HTR-8/SVneo (cell line): ENCODE data around the gene UGT1A6.
"Not testable (repeated sequence)": the region's sequence is repeated elsewhere in the genome, so short reads cannot be mapped to it uniquely, and the experiment has no call there.

Source experiments
- DNase-seq: peaks from one replicate; pipeline ENCODE4 v3.0.0; 2011; ENCODE audit warnings: low spot score, mixed read lengths; ENCODE audit not compliant: insufficient read length
- FAIRE-seq: peaks from 2 replicates; lab custom pipeline; 2011; peaks lifted over from hg19 to GRCh38; lab: Jason Lieb, UNC

The UGT1A6 gene

DNA sequence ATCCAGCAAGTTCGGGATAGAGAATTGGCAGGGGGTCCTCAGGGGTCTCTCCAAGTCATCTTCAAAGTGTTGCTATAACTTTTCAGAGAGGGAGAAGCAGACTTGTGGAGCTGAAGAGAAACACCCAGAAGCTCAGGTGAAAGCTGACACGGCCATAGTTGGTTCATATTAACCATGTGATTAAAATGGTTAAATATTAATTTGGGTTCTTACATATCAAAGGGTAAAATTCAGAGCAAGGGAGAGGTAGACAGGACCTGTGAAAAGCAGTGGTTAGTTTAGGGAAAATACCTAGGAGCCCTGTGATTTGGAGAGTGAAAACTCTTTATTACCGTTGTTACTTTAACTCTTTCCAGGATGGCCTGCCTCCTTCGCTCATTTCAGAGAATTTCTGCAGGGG, at the start of gene UGT1A6:
Gene UGT1A6, plus strand, starts transcription at position 243 of the 400 bp plus-strand sequence. Its CDS starts 115 bp downstream, at position 358.
- FAIRE-seq (no peak), DNase-seq (no peak)

DNA sequence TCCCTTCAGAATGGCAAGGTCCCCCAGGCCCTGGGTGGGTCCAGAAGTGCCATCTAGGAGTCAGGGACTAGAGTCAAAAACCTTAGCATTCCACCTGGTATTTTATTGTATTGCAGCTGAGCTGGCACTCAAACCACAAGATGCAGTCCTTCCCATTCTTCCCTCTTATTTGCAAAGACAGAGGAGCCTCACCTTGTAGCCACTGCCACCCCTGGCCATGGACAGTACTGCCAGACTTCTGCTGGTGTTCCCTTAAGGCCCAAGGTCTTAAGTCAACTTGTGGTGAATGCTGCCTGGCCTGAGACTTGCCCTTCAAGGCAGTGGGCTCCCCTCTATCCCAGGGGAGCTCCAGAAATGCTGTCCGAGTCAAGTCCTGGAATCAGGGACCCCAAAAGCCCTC, 49.6 kb upstream of the UGT1A6 start:
- DNase-seq (no peak), FAIRE-seq (no peak)

DNA sequence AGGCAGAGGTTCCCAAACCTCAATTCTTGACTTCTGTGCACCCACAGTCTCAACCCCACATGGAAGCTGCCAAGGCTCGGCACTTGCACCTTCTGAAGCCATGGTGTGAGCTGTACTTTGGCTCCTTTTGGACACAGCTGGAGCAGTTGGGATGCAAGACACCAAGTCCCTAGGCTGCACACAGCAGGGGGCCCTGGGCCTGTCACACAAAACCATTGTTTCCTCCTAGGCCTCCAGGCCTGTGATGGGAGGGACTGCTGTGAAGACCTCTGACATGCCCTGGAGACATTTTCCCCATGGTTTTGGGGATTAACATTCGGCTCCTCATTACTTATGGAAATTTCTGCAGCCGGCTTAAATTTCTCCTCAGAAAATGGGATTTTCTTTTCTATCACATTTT, 46.7 kb upstream of the UGT1A6 start:
- not testable (repeated sequence) for DNase-seq, FAIRE-seq

DNA sequence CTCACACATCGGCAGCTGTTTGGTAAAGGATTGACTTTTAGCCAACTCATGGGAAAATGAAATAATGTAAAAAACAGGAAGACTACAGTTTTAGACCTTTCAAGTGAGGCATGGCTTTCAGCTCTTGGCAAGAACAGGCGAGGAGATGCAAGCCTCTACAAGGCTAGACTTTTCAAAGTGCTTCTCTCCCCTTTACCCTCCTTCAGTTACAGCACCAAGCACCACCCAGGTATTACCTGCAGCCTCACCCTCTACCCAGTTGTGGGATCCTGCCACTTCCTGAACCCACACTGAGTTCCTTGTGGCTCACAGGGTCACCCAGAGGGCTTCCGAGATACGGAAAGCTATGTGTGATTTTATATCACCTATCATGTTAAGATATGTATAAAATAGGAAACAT, 41.7 kb upstream of the UGT1A6 start:
- DNase-seq = no peak
- FAIRE-seq = no peak

DNA sequence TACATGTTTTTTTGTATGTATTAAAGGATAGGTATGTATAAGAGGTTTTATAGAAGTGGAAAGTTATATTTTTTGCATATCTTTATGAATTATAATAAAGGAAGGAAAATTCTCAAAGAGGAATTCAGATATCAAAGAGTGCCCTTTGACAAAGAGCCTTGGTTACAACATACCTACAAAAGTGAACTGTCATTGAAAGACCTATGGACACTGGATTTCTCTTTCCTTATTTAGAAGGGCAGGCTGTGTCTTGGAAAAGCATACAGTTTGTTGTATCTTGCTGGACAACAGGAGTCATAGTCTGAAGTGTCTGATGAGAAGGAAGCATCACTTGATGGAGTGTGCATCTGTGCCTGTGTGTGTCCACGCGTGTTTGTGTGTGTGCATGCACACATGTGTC, 41.3 kb upstream of the UGT1A6 start:
- no peak for DNase-seq
- FAIRE-seq = no peak

DNA sequence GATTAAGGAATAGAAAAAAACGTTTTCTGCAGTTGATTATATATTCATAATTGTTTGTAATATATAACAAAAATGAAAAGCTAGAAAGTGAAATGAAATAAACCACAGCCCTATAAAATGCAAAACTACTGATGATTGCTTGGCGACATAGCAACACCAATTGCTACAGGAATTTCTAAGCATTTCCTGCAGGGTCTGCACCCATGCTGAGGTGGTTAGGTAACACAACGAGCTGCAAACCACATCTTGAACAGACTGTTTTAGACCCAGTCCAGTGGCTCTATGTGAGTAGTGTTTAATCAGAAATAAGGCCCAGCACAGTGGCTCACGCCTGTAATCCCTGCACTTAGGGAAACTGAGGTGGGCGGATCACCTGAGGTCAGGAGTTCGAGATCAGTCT, 38.2 kb upstream of the UGT1A6 start:
- DNase-seq (no peak), FAIRE-seq (no peak)

DNA sequence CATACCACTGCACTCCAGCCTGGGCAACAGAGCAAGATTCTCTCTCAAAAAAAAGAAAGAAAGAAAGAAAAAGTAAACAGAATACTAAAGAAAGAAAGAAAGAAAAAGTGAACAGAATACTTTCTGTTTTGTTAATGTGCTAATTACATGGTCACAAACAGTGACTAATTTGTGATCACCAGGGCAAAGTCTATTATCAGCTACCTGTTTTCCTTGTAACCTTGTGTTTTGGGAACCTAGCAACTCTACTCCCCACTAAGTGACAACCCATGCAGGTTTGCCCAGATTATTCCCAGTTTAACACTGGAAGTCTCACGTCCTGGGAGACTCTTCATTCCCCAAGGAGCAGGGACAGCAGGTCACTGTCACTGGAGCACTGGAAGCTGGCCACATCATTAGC, 37.6 kb upstream of the UGT1A6 start:
- FAIRE-seq = no peak

DNA sequence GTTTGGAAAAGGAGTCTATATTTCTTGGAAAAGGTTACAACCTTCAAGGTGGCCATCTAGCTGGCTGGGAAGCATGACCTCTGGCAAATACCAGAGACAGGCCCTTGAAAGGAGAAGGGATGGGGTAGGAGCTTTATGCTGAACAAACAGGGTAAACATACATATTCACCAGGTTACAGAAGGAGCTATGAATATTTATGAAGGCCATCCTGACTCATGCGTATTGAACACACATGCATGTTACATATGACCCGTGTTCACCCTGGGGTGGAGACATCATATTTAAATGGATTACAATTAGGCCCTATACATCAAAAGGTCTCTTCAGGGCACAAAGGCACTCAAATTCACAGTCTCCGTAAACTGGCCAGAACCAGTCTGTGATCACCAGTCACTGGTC, 36.7 kb upstream of the UGT1A6 start:
- FAIRE-seq = peak; percentile 55

More for the DNA sequence above, 37.6 kb upstream of the UGT1A6 start:
- DNase-seq = no peak

DNA sequence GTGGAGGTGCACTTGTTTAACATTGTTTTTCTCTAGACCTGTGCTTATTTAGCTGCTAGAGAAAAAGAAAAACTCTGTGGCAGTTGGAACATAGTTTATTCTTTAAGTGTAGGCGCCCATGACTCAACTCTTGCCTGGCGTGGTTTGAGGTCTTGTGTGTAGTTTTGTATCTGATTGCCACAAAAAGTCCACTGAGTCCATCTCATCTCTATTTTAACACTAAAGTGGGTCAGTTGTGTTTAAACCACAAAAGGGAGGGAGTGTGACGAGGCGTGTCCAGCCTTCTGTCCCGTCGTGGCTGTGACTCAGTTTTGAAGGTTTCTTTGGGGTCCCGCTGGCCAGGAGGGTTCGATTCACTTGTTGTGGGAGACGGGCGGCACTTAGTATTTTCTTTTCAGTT, 36.2 kb upstream of the UGT1A6 start:
- no peak for DNase-seq
- peak; percentile 28 for FAIRE-seq

More for the DNA sequence above, 36.7 kb upstream of the UGT1A6 start:
- not testable (repeated sequence) for DNase-seq

DNA sequence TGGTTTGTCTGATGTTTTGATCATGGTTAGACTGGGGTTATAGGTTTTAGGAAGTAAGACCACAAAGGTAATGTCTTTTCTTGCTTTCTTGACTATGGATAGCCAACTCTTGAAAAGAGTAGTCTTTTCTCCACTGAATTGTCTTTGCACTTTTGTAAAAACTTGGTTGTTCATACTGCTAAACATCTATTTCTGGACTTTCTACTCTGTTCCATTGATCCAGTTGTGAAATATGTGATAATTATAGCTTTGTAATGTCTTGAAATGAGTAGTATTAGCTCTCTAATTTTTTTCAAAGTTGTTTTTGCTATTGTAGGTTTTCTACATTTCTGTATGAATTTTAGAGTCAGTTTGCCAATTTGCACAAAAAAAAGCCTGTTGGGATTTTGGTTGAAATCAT, 34.1 kb upstream of the UGT1A6 start:
- no peak for FAIRE-seq
- no peak for DNase-seq

DNA sequence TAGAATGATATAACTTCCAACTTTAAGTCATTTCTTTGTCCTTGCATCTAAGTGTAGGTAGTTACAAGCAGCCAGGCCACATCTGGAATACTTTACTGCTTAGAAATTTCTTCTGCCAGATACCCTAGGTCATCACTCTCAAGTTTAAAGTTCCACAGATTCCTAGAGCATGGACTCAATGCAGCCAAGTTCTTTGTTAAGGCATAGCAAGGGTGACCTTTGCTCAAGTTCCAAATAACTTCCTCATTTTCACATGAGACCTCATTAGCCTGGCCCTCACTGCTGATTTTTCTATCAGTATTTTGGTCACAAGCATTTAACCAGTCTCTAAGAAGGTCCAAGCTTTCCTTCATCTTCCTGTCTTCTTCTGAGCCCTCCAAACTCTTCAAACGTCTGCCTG, 28.8 kb upstream of the UGT1A6 start:
- FAIRE-seq = no peak
- no peak for DNase-seq

DNA sequence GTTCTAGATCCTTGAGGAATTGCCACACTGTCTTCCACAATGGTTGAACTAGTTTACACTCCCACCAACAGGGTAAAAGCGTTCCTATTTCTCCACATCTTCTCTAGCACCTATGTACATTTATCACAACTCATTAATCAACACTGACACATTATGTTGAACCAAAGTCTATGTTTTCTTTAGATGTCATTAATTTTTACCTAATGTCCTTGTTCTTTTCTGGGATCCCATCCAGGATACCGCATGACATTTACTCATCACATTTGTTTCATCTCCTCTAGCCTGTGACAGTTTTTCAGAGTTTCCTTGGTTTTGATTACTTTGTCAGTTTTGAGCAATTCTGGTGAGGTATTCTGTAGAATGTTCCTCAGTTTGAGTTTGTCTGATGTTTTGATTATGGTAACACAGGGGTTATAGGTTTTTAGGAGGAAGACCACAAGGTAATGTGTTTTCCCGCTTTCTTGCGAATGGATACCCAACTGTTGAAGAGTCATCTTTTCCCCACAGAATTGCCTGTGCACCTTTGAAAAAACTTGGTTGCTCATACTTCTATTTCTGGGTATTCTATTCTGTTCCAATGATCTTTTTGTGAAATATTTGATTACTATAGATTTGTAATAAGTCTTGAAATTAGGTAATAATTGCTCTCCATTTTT, 24.0 kb upstream of the UGT1A6 start:
- DNase-seq = no peak

DNA sequence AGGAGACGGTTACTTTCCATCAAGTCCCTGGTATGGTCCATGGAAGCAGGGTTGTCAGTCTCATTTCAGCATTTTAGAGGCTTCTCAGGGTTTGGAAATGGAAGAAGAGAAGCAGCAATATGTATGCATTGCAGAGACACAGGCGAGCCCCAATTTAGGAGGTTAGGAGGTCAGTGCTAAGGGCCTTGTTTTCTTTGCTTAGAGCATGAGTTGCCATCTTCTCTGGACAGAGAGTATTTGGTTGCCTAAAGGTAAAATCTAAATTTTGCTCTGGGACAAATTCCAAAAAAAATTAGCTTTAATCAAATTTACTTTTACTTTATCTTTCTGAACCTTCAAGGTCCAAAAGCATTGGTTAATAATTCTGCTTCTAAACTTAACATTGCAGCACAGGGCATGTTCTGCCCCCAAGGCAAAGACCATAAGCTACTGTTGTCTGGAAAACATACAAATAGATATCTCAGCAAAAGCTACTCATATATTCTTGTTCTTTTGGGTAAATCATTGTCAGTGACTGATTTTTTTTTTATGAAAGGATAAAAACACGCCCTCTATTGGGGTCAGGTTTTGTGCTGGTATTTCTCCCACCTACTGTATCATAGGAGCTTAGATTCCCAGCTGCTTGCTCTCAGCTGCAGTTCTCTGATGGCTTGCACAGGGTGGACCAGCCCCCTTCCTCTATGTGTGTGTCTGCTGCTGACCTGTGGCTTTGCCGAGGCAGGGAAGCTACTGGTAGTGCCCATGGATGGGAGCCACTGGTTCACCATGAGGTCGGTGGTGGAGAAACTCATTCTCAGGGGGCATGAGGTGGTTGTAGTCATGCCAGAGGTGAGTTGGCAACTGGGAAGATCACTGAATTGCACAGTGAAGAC, 21.2 kb upstream of the UGT1A6 start, which contains the start of gene UGT1A9:
Gene UGT1A9, plus strand, starts transcription at position 609 of the 872 bp plus-strand sequence. Its CDS starts 37 bp downstream, at position 646.
- no peak for FAIRE-seq
- no peak for DNase-seq

More for the DNA sequence above, 24.0 kb upstream of the UGT1A6 start:
- FAIRE-seq = no peak

DNA sequence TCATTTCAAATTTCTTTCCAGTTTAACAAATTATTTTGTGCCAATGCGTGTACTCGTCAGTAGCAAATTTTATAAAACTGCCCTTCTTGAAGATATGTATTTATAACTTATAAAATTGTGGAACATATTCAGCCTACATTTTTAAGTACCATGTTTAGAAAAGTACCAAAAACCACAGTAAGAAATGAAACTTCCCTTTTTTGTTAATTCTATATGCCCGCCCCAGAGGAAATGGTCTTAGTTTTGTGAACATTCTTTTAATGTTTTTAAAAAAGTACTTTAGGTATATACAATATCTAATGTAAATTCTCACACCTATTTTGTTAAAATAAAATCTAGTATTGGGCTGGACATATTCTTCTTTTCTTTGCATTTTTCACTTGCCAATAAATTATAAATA, 19.8 kb upstream of the UGT1A6 start:
- DNase-seq (no peak), FAIRE-seq (no peak)

DNA sequence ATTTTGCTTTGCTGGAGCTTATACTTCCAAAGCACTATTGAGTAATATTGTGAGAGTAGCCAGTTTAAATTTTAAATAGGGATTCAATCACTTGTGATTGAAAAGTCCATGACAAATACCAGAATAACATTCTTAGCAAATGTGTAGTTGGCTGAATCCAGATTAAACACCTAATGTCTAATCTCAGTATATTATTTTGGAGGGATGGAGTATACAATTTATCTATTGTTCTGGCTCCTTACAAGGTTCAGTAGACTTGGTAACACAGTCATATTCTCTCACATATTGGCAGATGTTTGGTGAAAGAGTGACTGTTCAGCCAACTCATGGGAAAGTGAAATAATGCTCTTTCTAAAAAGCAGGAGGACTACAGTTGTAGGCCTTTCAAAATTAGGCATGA, 18.8 kb upstream of the UGT1A6 start:
- FAIRE-seq (no peak), DNase-seq (no peak)

DNA sequence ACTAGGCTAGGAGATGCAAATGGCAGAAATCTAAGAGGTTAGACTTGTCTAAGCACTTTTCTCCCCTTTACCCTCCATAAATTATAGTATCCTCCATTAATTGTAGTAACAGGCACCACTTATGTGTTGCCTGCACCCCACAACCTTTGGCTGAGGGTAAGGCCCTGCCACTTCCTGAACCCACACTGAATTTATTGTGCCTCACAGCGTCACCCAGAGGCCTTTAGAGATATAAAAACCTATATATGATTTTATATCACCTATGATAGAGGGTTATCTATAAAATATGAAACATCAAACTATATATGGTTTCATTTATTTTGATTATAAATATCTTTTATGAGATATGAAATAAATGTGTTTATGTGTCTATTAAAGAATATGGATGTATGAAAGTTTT, 18.4 kb upstream of the UGT1A6 start:
- no peak for FAIRE-seq
- DNase-seq = no peak

DNA sequence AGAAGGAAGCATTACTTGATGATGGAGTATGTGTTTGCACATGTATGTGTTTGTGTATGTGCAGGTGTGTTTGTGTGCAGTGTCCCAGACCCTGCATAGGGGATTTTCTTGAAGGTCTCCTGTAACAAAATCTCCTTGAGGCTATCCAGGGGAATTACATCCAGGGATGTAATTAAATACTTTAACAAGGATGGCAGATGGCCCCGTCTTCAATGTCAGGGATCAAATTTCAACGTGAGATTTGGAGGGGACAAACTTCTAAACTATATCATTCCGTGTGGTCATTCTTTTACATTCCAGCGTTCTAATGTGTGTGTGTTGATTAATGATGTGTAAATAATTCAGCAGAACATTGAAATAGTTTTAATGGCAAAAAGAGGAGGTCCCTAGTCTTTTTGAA, 17.7 kb upstream of the UGT1A6 start:
- no peak for DNase-seq
- no peak for FAIRE-seq

DNA sequence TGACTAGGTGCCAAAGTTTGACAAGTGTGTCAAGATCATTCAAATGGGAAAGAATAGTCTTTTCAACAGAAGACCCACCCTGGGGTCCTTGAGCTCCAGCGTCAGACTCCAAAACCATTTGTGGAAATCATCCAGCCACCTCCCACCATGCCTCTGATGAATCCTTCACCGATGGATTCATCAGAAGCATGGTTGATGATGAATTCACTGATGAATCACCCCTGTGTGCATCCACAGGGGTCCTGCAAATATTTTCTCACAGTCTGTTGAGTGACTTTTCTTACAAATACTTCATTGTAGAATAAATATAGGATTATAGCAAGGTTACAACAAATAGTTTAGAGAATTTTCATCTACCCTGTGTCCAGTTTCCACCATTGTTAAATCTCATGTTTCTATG, 16.6 kb upstream of the UGT1A6 start:
- FAIRE-seq (no peak), DNase-seq (no peak)

DNA sequence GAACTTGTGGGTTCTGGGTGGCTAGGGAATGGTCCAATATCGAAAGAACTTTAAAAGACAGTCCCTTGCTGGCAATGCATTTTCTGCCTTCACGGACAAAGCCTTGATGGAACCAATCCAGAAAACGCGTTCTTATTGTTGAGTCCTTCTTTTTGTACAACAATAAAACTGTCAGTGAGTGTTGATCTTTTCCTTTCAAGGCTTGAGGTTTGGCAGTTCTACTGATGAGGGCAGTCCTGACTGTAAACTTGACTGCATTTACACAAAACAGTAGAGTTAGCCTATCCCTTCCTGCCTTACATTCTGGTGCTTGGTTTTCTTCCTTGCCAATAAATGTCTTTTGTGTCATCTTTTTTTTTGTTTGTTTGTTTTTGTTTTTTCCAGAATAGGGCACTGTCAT, 13.5 kb upstream of the UGT1A6 start:
- DNase-seq (no peak), FAIRE-seq (no peak)

DNA sequence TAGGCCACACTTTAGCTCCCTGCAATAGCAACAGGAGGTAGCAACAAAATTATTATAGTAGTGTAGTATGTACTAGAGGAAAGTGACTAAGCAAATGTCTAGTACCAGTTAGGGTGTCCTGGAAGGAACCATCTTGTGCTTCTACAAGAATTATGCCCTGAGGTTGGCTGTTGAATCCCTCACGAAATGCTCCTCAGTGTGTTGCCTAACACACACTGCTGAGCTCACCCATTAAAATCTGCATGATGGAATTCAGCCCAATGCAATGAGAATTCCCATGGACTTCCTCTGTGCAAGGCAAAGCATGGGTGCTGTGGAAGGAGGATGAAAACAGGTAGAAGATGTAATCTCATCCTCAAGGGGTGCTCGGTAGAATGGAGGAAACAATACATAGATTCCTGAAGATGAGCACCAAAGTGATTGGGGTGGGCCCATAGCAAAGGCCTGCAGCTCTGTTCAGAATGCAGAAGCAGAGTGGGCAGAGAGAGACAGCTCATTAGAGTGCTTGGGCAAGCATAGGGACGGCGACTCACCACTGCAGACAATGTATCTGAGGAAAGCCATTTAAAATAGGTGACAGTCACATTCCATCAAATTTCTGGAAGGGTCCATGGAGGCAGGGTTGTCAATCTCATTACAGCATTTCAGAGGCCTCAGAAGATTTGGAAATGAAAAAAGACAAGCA, 12.2 kb upstream of the UGT1A6 start:
- no peak for DNase-seq
- FAIRE-seq = no peak
